Fibroblast of pulmonary artery (primary cell): ENCODE data around the gene BAG1.

Experiments
- DNase-seq: peaks from one replicate; pipeline ENCODE4 v3.0.0-alpha.2; 2010; ENCODE audit warnings: low read depth
- H3K4me3 ChIP-seq: replicated peaks from 2 replicates; pipeline ENCODE4 v1.5.1; 2011; ENCODE audit warnings: low read depth, mild to moderate bottlenecking, control low read depth, low read length, moderate library complexity
- CTCF ChIP-seq: IDR thresholded peaks from 2 replicates; pipeline ENCODE4 v1.5.1; 2011; ENCODE audit warnings: mild to moderate bottlenecking, control low read depth, low read length, inconsistent platforms; ENCODE audit errors: missing control alignments

Gene BAG1

GRCh38 chr9:33277484-33277883 is 13.0 kb upstream of the BAG1 start:
- H3K4me3 ChIP-seq, result no peak overlapping the region
- TF ChIP-seq CTCF, result no peak
- no peak for DNase-seq

GRCh38 chr9:33273972-33274328 is 9.4 kb upstream of the BAG1 start:
- H3K4me3 ChIP-seq, result no peak overlapping the region
- no peak for DNase-seq
- no peak for TF ChIP-seq CTCF

GRCh38 chr9:33273266-33273971 is 8.9 kb upstream of the BAG1 start:
- DNase-seq, result no peak
- no peak for TF ChIP-seq CTCF
- H3K4me3 ChIP-seq, result no peak overlapping the region

GRCh38 chr9:33272061-33272460 is 7.6 kb upstream of the BAG1 start:
- DNase-seq, result no peak
- TF ChIP-seq CTCF, result no peak

GRCh38 chr9:33270146-33270545 is 5.6 kb upstream of the BAG1 start:
- TF ChIP-seq CTCF, result no peak
- DNase-seq, result no peak
- H3K4me3 ChIP-seq, result no peak overlapping the region

More at GRCh38 chr9:33272061-33272460, 7.6 kb upstream of the BAG1 start:
- no peak overlapping the region for H3K4me3 ChIP-seq

- DNase-seq, result no peak
- no peak overlapping the region for H3K4me3 ChIP-seq
- no peak for TF ChIP-seq CTCF
These were observed 2.8 kb upstream of the BAG1 start for GRCh38 chr9:33267151-33267767.
